NCI-H510A (cell line): ENCODE results near the gene RBM19.

Source experiments
- DNase-seq: peaks from one replicate; lab custom pipeline; 2025; lab: John Stamatoyannopoulos, UW

The RBM19 gene

DNA sequence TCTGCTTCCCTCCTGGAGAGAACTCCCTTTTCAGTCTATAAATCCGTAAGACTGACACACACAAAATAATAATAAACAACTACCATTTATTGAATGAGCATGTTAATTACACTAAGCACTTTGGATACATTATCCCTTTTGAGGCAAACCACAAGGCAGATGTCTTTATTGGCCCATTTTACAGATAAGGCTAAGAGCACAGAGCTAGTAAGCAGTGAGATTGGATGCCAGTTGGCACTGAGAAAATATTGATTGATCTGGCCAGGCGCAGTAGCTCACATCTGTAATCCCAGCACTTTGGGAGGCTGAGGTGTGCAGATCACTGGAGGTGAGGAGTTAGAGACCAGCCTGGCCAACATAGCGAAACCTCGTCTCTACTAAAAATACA is 21.9 kb upstream of the RBM19 start:
- DNase-seq, result no peak

- no peak for DNase-seq
Measured at GRCh38 chr12:113987261-113988063, 21.3 kb upstream of the RBM19 start.

GRCh38 chr12:113984464-113984863 is 18.3 kb upstream of the RBM19 start:
- DNase-seq, result no peak

- no peak for DNase-seq
Measured at GRCh38 chr12:113983777-113984448, 17.8 kb upstream of the RBM19 start.

DNA sequence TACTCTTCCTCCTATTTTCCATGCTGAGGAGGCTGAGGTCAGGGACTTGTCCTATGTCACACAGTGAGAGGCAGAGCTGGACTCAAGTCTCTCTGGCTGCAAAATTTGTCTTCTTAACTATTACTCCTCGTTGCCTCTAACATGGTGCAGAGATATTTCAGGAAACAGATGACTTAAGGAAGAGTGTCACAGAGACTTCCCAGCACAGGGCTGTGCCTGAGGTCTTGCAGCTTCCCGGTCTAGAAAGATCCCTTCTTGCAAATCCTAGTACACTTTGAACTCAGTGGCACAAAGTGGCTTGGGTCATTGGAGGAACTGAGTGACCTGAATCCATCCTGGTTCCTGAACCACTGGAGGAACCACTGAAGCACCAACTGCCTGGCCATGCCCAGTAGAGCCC is 17.1 kb upstream of the RBM19 start:
- DNase-seq, result no peak

DNA sequence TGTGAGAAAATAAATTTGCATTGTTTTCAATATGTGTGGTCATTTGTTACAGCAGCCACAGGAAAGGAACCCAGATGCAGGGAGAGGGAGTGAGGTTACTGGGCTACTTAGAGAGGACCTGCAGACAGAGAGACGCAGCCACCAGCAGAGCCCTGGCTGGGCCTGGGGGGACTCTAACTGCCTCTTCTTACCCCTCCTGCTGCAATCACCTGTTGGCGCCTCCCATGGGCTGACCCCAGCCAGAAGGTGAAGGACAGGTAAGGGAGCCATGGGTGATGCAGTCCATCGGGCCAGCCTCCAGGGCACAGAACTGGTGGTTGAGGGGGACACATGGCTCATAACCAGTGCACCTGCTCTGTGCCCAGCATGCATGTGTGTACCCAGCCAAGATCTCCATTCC is 15.8 kb upstream of the RBM19 start:
- DNase-seq, result no peak

DNA sequence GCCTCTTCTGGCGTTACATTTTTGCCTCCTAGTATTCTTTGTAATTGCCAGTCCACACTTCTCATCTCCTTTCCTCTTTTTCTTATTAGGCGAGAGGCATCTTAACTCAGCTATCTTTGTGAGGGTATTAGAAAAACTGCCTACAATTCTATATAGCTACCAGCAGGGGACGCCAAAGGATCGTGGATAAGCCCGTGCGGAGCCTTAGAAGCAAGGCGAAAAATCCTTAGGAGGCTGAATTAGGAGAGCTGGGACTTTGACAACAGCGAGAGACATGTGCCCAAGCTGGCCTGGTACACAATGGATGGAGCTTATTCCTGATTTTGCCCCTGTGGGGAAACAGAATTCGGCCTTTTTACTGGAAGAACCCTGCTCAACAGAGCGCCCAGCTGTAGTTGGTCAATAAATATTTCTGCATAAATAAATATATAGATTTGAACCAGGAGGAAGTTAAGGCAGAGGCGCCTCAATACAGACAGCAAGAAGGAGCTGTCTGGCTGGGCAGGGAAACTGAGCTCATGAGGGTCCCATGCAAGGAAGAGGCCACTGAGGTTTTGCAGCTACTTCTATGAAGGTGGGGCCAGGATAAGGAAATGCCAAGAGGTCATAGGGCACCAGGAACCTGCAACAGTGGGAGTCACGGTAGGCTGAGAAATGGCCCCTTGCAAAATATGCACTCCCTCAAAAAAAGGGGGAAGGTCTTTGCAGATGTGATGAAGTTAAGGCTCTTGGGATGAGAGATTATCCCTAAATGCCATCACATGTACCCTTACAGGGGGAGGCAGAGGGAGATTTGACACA is 14.6 kb upstream of the RBM19 start:
- peak; percentile 57 for DNase-seq

- no peak for DNase-seq
Measured at GRCh38 chr12:113980054-113980453, 13.9 kb upstream of the RBM19 start.

DNA sequence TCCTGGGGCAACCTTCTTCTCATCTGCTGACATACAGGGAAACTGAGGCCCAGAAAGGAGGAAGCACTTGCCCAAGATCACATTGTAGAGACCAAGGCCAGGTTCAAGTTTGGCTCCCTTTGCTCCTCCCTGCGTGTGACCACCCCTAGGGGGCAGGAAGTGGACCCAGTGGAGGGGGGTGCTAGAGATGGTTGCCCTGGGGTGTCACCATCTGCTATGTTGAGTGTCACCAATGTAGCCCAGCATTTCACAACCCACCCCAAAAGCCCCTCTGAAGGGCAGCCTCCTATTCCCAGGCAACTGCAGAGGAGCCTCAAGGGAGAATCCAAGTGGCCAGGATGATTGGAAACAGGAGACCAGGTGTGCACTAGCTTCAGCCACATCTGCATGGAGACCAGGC is 12.0 kb upstream of the RBM19 start:
- no peak for DNase-seq

GRCh38 chr12:113974006-113974405 is 7.9 kb upstream of the RBM19 start:
- no peak for DNase-seq

DNA sequence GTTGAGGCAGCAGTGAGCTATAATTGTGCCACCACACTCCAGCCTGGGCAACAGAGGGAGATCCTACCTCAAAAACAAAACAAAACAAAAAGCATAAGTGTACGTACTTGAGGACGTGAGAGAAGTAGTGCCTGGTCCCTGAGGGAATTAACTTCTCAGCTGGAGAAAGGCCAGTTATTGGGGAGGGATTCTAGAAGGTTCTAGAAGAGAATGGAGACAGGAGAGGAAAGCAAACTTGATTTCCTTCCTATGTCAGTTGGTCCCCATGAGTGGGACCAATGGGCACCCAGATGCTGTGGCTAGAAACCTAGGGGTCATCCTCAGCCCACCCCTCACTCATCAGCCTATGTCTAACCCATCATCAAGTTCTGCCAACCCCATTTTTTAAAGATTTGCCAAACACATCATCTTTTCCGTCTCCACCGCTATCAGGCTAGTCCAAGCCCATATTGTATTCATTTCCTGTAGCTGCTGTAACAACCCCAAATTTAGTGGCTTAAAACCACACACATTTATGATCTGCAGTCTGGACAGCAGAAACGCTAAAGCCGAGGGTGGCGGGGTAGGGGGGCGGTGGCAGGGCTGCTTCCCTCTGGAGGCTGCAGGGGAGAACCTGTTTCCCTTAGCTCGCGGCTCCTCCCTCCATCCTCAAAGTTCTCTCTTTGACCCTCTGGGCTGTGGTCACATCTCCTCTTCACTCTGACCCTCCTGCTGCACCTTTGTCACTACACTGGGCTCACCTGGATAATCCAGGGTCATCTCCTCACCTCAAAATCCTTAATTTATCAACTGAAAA is 7.2 kb upstream of the RBM19 start:
- DNase-seq, result no peak

DNA sequence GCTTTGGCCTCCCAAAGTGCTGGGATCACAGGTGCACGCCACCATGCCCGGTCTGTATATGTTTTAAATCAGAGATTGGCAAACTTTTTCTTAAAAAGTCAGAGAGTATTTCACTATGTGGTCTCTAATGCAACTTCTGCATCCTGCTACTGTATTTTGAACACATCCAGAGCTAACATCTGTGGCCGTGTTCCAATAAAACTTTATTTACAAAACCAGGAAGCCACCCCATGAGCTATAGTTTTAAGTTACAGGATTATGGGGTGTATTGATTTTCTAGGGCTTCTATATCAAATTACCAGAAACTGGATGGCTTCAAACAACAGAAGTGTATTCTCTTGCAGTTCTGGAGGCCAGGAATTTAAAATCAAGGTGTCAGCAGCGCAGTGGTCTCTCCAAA is 5.3 kb upstream of the RBM19 start:
- DNase-seq, result no peak

DNA sequence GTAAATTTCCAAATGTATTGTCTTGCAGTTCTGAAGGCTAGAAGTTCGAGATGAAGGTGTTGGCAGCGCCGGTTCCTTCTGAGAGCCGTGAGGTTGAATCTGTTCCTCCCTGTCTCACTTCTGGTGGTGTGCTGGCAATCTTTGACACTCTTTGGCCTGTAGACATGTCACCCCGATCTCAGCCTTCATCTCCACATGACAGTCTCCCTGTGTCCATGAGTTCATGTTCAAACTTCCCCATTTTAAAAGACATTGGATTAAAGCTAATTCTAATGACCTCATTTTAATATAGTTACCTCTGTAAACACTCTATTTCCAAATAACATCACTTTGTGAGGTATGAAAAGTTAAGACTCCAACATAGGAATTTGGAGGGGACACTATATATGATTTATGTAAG is 4.1 kb upstream of the RBM19 start:
- DNase-seq, result no peak

- no peak for DNase-seq
Measured at GRCh38 chr12:113967368-113967767, 1.2 kb upstream of the RBM19 start.

- no peak for DNase-seq
Measured at GRCh38 chr12:113962733-113963132, 3.4 kb downstream of the RBM19 start.

- no peak for DNase-seq
Measured at GRCh38 chr12:113961921-113962710, 4.0 kb downstream of the RBM19 start.

DNA sequence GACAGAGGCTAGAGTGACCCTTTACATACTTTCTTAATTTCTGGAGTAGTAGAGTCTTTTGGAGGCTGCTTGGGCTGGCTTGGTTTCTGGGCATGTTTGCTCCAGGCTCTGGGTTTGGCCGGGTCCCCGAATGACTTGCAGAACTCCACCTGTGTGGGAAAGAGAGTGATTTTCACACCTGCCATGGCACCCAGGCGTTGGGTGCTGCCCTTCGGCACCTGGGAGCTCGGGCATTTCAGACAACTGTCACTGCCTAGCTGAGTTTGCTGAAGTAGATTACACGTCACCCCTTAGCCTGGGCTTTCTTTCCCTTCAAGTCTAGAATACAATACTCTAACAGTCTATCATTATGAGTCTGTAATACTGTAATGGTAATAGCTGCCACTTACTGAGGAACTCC is 6.1 kb downstream of the RBM19 start:
- no peak for DNase-seq

DNA sequence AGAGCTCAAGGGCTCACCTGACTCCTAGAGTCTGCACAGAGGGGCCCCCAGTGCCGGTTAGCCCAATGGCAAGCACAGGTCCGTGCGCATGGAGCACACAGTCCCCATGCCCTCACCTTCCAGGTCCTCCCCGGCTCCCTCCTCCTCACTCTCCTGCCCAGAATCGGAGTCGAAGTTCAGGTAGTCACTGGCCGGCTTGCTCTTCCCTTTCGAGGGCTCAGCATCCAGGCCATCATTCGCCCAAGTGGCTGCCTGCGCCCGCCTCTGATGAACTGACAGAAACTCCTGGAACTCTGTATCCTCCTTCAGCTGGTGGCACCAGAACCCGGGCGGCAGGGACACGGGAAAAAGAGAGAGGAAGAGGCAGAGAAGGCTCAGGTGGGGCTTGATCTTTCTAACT is 7.0 kb downstream of the RBM19 start:
- no peak for DNase-seq

GRCh38 chr12:113958108-113958507 is 8.0 kb downstream of the RBM19 start:
- no peak for DNase-seq

DNA sequence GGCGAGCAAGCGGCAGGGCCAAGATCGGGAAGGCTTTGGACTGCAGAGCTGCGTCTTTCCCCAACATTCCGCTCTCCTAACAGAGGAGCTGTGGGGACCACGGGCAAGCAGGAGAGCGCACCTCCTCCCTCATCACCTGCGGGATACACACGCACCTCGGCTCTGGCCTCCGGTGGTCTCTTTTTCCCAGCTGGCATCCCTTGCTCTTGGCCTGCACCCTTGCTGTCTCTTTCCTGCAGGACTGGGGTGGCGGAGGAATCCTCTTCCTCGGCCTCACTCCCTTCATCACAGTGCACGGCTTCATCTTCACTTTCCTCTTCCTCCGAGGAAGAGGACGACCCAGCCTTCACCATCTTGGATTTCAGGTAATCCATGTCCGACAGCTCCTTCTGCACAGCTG is 8.5 kb downstream of the RBM19 start:
- DNase-seq, result no peak
